Hepatocyte (in vitro differentiated cells): ENCODE measurements around the gene SCARF2. TPM values are rescaled to one million over a fixed set of nuclear protein-coding genes. Genes with fewer than 3 reads are reported as not detected.

ENCODE experiments used
- DNase-seq: peaks from one replicate; pipeline ENCODE4 v3.0.0-alpha.2; 2016; ENCODE audit warnings: low spot score
- H2AFZ ChIP-seq: fragments of 200-600 bp; sonication (generic); 2 replicates; pipeline ENCODE4 v1.6.0; 2016; ENCODE audit warnings: antibody characterized with exemption, mild to moderate bottlenecking
- H3K27ac ChIP-seq: fragments of 200-600 bp; sonication (generic); 2 replicates; pipeline ENCODE4 v1.5.1; 2016; ENCODE audit warnings: mild to moderate bottlenecking
- H3K27me3 ChIP-seq: fragments of 200-600 bp; sonication (generic); 2 replicates; pipeline ENCODE4 v1.6.1; 2016
- H3K36me3 ChIP-seq: fragments of 200-600 bp; sonication (generic); replicated peaks from 2 replicates; pipeline ENCODE4 v1.5.1; 2016; ENCODE audit warnings: low read depth; ENCODE audit not compliant: insufficient read depth
- H3K4me1 ChIP-seq: fragments of 200-600 bp; sonication (generic); 2 replicates; pipeline ENCODE4 v1.5.1; 2016; ENCODE audit warnings: mild to moderate bottlenecking, moderate library complexity; ENCODE audit not compliant: insufficient read depth
- H3K4me2 ChIP-seq: fragments of 200-600 bp; sonication (generic); 2 replicates; pipeline ENCODE4 v1.6.0; 2016
- H3K4me3 ChIP-seq: fragments of 200-600 bp; sonication (generic); 2 replicates; pipeline ENCODE4 v1.5.1; 2016; ENCODE audit warnings: mild to moderate bottlenecking
- H3K79me2 ChIP-seq: fragments of 200-600 bp; sonication (generic); 2 replicates; pipeline ENCODE4 v1.6.0; 2017; ENCODE audit warnings: mild to moderate bottlenecking
- H3K9me2 ChIP-seq: fragments of 200-600 bp; sonication (generic); replicated peaks from 2 replicates; pipeline ENCODE4 v1.6.0; 2017; ENCODE audit warnings: mild to moderate bottlenecking; ENCODE audit not compliant: insufficient read depth
- H3K9me3 ChIP-seq: fragments of 200-600 bp; sonication (generic); 2 replicates; pipeline ENCODE4 v1.5.1; 2016; ENCODE audit warnings: low read depth, mild to moderate bottlenecking
- H4K20me1 ChIP-seq: fragments of 200-600 bp; sonication (generic); 2 replicates; pipeline ENCODE4 v1.6.0; 2016; ENCODE audit warnings: mild to moderate bottlenecking; ENCODE audit not compliant: insufficient read depth, poor library complexity, severe bottlenecking
- EZH2 ChIP-seq: fragments of 200-600 bp; sonication (generic); IDR thresholded peaks from 2 replicates; pipeline ENCODE4 v1.6.1; 2016; ENCODE audit warnings: antibody characterized with exemption, mild to moderate bottlenecking, borderline replicate concordance
- EZH2phosphoT487 ChIP-seq: fragments of 200-600 bp; sonication (generic); IDR thresholded peaks from one replicate; pipeline ENCODE4 v1.6.1; 2018; ENCODE audit warnings: antibody characterized with exemption, mild to moderate bottlenecking, low read depth, moderate library complexity; ENCODE audit not compliant: unreplicated experiment, severe bottlenecking
- WGBS: methylation state at CpG from one replicate; pipeline ENCODE4 v1.1.6; 2016; ENCODE audit warnings: low lambda C conversion rate; ENCODE audit errors: missing lambda C conversion rate; 5-methylcytosine and 5-hydroxymethylcytosine counted together
- polyA plus RNA-seq: library from polyadenylated mRNA; unstranded; fragments of >200 nt; fragmentation: Nextera tagmentation; extraction: Ambion mirVana; gene quantifications from 2 replicates; pipeline ENCODE4 v1.2.1, GENCODE V29; 2016
- total RNA-seq: library from RNA; depleted of rRNA; stranded (reverse); fragments of >200 nt; gene quantifications from 2 replicates; pipeline ENCODE4 v1.2.3, GENCODE V29; 2014
- TF ChIP-seq, protein P1 (sequence below): fragments of 200-600 bp; sonication (generic); IDR thresholded peaks from 2 replicates; pipeline ENCODE4 v1.5.1; 2016; ENCODE audit warnings: antibody characterized with exemption, mild to moderate bottlenecking; ENCODE audit not compliant: poor library complexity

Gene SCARF2
- total and polyA plus RNA-seq, 2 experiments from 2014 or later, result 19.3 to 35.2 TPM

DNA sequence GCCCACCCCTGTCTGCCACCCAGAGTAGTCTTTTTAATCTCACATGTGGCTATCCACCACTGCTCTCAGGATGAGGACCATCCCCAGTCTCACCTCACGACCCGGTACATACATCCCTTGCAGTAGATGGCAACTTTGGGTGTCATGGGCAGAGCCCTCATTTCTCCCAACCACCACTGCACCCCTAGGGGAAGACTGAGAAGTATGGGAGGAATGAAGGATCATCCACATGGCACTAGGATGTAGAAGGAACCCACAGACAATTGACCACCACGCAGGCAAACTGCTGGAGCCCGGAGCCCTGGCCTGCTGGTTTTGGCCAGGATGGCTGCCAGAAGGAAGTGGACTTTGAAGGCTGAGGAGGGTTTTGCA is 1.9 kb upstream of the SCARF2 start:
- no peaks in the 10 kb centered on the region for H3K9me3 ChIP-seq
- H3K4me2 ChIP-seq, result peak overlapping the region; percentile 93
- H3K27ac ChIP-seq, result no peak overlapping the region
- no peak for TF ChIP-seq EZH2
- TF ChIP-seq EZH2phosphoT487, result no peak
- TF ChIP-seq, protein P1, sequence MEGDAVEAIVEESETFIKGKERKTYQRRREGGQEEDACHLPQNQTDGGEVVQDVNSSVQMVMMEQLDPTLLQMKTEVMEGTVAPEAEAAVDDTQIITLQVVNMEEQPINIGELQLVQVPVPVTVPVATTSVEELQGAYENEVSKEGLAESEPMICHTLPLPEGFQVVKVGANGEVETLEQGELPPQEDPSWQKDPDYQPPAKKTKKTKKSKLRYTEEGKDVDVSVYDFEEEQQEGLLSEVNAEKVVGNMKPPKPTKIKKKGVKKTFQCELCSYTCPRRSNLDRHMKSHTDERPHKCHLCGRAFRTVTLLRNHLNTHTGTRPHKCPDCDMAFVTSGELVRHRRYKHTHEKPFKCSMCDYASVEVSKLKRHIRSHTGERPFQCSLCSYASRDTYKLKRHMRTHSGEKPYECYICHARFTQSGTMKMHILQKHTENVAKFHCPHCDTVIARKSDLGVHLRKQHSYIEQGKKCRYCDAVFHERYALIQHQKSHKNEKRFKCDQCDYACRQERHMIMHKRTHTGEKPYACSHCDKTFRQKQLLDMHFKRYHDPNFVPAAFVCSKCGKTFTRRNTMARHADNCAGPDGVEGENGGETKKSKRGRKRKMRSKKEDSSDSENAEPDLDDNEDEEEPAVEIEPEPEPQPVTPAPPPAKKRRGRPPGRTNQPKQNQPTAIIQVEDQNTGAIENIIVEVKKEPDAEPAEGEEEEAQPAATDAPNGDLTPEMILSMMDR, result no peak
- WGBS, result 95% methylated on average over 4 of the region's 4 CpGs
- H3K4me1 ChIP-seq, result peaks cover 26% of the 10 kb centered on the region
- H3K4me3 ChIP-seq, result no peak overlapping the region
- H3K36me3 ChIP-seq, result no peaks in the 10 kb centered on the region
- no peak for DNase-seq
- peaks cover 21% of the 10 kb centered on the region for H4K20me1 ChIP-seq
- H2AFZ ChIP-seq, result no peak overlapping the region
- H3K27me3 ChIP-seq, result peaks cover 21% of the 10 kb centered on the region
- H3K9me2 ChIP-seq, result no peaks in the 10 kb centered on the region
- H3K79me2 ChIP-seq, result peaks cover 26% of the 10 kb centered on the region

DNA sequence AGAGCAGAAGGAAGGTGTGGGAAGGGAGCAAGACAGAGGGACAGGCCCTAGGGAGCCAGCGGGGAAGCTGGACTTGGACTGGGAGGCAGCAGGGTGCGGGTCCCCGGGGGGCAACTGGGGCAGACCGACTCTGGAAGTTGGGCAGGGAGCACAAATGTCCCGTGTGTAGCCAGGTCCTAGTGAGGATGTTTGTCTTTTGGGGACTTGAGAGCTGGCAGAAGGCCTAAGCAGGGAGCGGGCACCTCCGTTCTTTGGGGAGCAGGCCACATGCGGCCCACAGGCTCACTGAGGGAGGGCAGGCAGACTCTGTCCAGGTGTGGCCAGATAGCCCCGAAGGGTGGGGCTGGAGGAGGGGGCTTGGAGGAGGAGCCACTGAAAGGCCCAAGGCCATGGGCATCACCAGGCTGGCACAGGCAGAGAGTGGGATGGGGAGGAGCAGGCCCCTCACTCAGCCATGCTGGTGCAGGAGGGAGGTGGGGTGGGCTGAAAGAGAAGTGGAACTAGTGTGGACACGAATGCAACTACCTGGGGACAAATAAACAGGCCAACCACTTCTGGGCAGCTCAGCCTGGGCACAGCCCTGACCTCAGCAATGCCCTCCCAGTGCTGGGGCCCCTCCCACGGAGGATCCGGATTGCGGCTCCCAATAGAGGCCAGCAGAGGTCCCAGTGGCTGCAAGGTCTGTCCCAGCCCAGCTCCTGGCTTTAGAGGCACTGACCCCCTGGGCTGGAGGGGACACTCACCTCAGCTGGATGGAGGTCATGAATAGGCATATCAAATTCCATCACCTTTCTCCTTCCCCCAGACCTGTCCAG is 1.3 kb upstream of the SCARF2 start:
- H3K4me3 ChIP-seq, result peak overlapping the region; percentile 74
- TF ChIP-seq, protein P1, result no peak
- TF ChIP-seq EZH2 (no peak), EZH2phosphoT487 (no peak)

DNA sequence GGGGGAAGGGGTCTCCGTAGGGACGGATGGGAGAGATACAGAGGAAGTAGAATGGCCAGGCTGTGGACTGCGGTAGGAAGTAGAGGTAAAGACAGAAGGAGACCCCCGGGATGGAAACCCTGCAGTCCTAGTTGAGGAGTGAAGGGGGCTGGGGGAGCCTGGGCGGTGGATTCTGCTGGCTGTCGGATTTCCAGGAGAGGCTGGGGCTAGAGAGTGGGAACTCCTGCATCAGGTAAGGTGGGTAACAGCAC is 727 bp upstream of the SCARF2 start:
- peaks cover 21% of the 10 kb centered on the region for H3K27me3 ChIP-seq
- TF ChIP-seq EZH2phosphoT487 (no peak), EZH2 (no peak)
- TF ChIP-seq, protein P1, result no peak
- H4K20me1 ChIP-seq, result peaks cover 27% of the 10 kb centered on the region
- peak overlapping the region; percentile 93 for H3K4me2 ChIP-seq
- whole genome bisulfite sequencing, result 28% methylated on average over 5 of the region's 6 CpGs
- no peaks in the 10 kb centered on the region for H3K9me2 ChIP-seq
- H3K27ac ChIP-seq, result peak overlapping the region; percentile 95
- peak overlapping the region; percentile 85 for H2AFZ ChIP-seq
- H3K4me3 ChIP-seq, result peak overlapping the region; percentile 74
- H3K79me2 ChIP-seq, result peaks cover 38% of the 10 kb centered on the region
- no peaks in the 10 kb centered on the region for H3K9me3 ChIP-seq
- H3K36me3 ChIP-seq, result no peaks in the 10 kb centered on the region
- DNase-seq, result no peak
- H3K4me1 ChIP-seq, result peaks cover 26% of the 10 kb centered on the region

More for the DNA sequence above, 1.3 kb upstream of the SCARF2 start:
- no peaks in the 10 kb centered on the region for H3K36me3 ChIP-seq
- H4K20me1 ChIP-seq, result peaks cover 26% of the 10 kb centered on the region
- WGBS, result 63% methylated on average over 12 of the region's 13 CpGs
- DNase-seq, result no peak
- H3K79me2 ChIP-seq, result peaks cover 33% of the 10 kb centered on the region
- H3K27ac ChIP-seq, result peak overlapping the region; percentile 95
- no peak overlapping the region for H2AFZ ChIP-seq
- peak overlapping the region; percentile 93 for H3K4me2 ChIP-seq
- peaks cover 21% of the 10 kb centered on the region for H3K27me3 ChIP-seq
- H3K4me1 ChIP-seq, result peaks cover 26% of the 10 kb centered on the region
- H3K9me2 ChIP-seq, result no peaks in the 10 kb centered on the region
- H3K9me3 ChIP-seq, result no peaks in the 10 kb centered on the region
